Esophagus squamous epithelium (tissue), 5 donors: ENCODE results near the gene CTNNA3. TPM values are rescaled to one million over a fixed set of nuclear protein-coding genes. Genes with fewer than 3 reads are reported as not detected.
A peak's percentile ranks its signal among the peaks of the same experiment; 100 is the strongest.
"Not testable (repeated sequence)": the region's sequence is repeated elsewhere in the genome, so short reads cannot be mapped to it uniquely, and the experiment has no call there.

Experiments used
- DNase-seq: peaks from one replicate; lab custom pipeline; 2025; lab: John Stamatoyannopoulos, UW
- H3K27ac ChIP-seq, 4 donors: fragments of 200-600 bp; sonication (generic); one replicate each; pipeline ENCODE4 v1.5.1; 2016 to 2019; ENCODE audit warnings: mild to moderate bottlenecking in 1 of 4
- H3K27me3 ChIP-seq, 4 donors: fragments of 200-600 bp; sonication (generic); 1 replicate in 3 of 4; 2 replicates in 1 of 4; pipeline versions ENCODE4 v1.5.1 to v1.6.0; 2017 to 2021; ENCODE audit warnings: antibody characterized with exemption in 1 of 4
- H3K36me3 ChIP-seq, 3 donors: fragments of 200-600 bp; sonication (generic); one replicate each; pipeline ENCODE4 v1.5.1; 2016 to 2019
- H3K4me1 ChIP-seq, 3 donors: fragments of 200-600 bp; sonication (generic); one replicate each; pipeline ENCODE4 v1.5.1; 2017 to 2019
- H3K4me3 ChIP-seq, 4 donors: fragments of 200-600 bp; sonication (generic); 1 replicate in 3 of 4; 2 replicates in 1 of 4; pipeline ENCODE4 v1.5.1; 2016 to 2019; ENCODE audit warnings: mild to moderate bottlenecking in 2 of 4, moderate library complexity in 1 of 4
- H3K9me3 ChIP-seq, 3 donors: fragments of 200-600 bp; sonication (generic); one replicate each; pipeline ENCODE4 v1.5.1; 2016 to 2019
- CTCF ChIP-seq, 6 experiments: fragments of 450-650 bp in 4 of 6; fragments of 200-600 bp in 2 of 6; sonication (generic) in 2 of 6; IDR thresholded peaks; one replicate each; pipeline ENCODE4 v1.5.1; 2016 to 2019; ENCODE audit warnings: antibody characterized with exemption in 6 of 6, mild to moderate bottlenecking in 4 of 6, moderate library complexity in 4 of 6
- POLR2A ChIP-seq, 4 donors: fragments of 450-650 bp; IDR thresholded peaks; one replicate each; pipeline ENCODE4 v1.6.1; 2017; ENCODE audit warnings: antibody characterized with exemption in 4 of 4, mild to moderate bottlenecking in 4 of 4, moderate library complexity in 3 of 4
- WGBS, 2 donors: methylation state at CpG; one replicate each; pipeline ENCODE4 v1.1.5; 2018; 5-methylcytosine and 5-hydroxymethylcytosine counted together
- intact Hi-C: fragments of 100-400 bp; cut with DNase I; formaldehyde crosslinking; loops from one replicate; pipeline ENCODE4 v1.15.0; 2022
- total RNA-seq, 4 donors: library from RNA; depleted of rRNA; stranded (reverse); fragments of >200 nt; gene quantifications; one replicate each; pipeline ENCODE4 v1.1.0, GENCODE V29; 2016
- donor health status: DM: yes; HTN: yes; CAD: no.

CTNNA3 gene
- total RNA-seq, 4 donors from 2014 or later, result 0.29 to 1.9 (median 0.61) TPM; not detected in 1

- Histone ChIP-seq H3K36me3 (no peaks in the 10 kb centered on the region), H3K9me3 (no peaks in the 10 kb centered on the region), H3K4me3 (peak overlapping the region in 2 of 4 donors; percentile 8 to 46), H3K4me1 (peaks cover 0 to 6% (median 4%) of the 10 kb centered on the region in 3 donors), H3K27me3 (no peaks in the 10 kb centered on the region), H3K27ac (no peak overlapping the region)
- no peak for DNase-seq
- 30 to 36% methylated on average over 5 of the region's 5 CpGs for WGBS, 2 donors
- TF ChIP-seq POLR2A (IDR thresholded peaks at IDR 0.05) (no peak), CTCF (IDR thresholded peaks at IDR 0.05) (no peak)
- intact Hi-C loops, result loop anchor here (5.0 kb wide), 1 partner anchor 87 kb away; no protein-coding TSS in a partner anchor
Observed at GRCh38 chr10:67695555-67695954, 440 bp downstream of the CTNNA3 start.

GRCh38 chr10:67691861-67692260 lies 4.1 kb downstream of the CTNNA3 start:
- H3K36me3 ChIP-seq, H3K9me3 ChIP-seq, intact Hi-C loops, DNase-seq, H3K4me1 ChIP-seq, H3K27me3 ChIP-seq, H3K4me3 ChIP-seq, H3K27ac ChIP-seq: not testable (repeated sequence)
- WGBS, 2 donors, result no CpG with 5 or more reads among the region's 25 CpGs

- H3K4me3 ChIP-seq, DNase-seq, H3K27me3 ChIP-seq, H3K4me1 ChIP-seq, H3K9me3 ChIP-seq, H3K27ac ChIP-seq, intact Hi-C loops, H3K36me3 ChIP-seq: not testable (repeated sequence)
- 94 to 96% methylated on average over 7 of the region's 7 CpGs for WGBS, 2 donors
Observed at GRCh38 chr10:67690540-67690939, 5.5 kb downstream of the CTNNA3 start.

GRCh38 chr10:67684140-67684539 lies 11.9 kb downstream of the CTNNA3 start:
- intact Hi-C loops, H3K4me1 ChIP-seq, DNase-seq, H3K36me3 ChIP-seq, H3K27ac ChIP-seq, H3K4me3 ChIP-seq, H3K27me3 ChIP-seq: not testable (repeated sequence)
- WGBS, 2 donors, result 86 to 95% methylated on average over 6 to 7 of the region's 8 CpGs
- H3K9me3 ChIP-seq, result peaks cover 0 to 27% (median 15%) of the 10 kb centered on the region in 3 donors

GRCh38 chr10:67678335-67678974 lies 17.5 kb downstream of the CTNNA3 start:
- no peak for DNase-seq
- no peaks in the 10 kb centered on the region for H3K36me3 ChIP-seq
- H3K9me3 ChIP-seq, result peaks cover 0 to 6% (median 0%) of the 10 kb centered on the region in 3 donors
- no peak overlapping the region for H3K4me3 ChIP-seq
- no peak for TF ChIP-seq CTCF (IDR thresholded peaks at IDR 0.05)
- no peak for TF ChIP-seq POLR2A (IDR thresholded peaks at IDR 0.05)
- peaks cover 0 to 6% (median 0%) of the 10 kb centered on the region in 4 donors for H3K27me3 ChIP-seq
- no peaks in the 10 kb centered on the region for H3K4me1 ChIP-seq
- WGBS, 2 donors, result 38 to 62% methylated on average over 1 of the region's 1 CpG
- intact Hi-C loops, result no loop called here
- H3K27ac ChIP-seq, result no peak overlapping the region

- TF ChIP-seq CTCF (IDR thresholded peaks at IDR 0.05), result no peak
- no peak for TF ChIP-seq POLR2A (IDR thresholded peaks at IDR 0.05)
- intact Hi-C loops, result no loop called here
- H3K27me3 ChIP-seq, result peaks cover 0 to 6% (median 0%) of the 10 kb centered on the region in 4 donors
Observed at GRCh38 chr10:67676208-67676825, 19.7 kb downstream of the CTNNA3 start.

More at GRCh38 chr10:67676208-67676825, 19.7 kb downstream of the CTNNA3 start:
- H3K4me1 ChIP-seq, result no peaks in the 10 kb centered on the region
- no peak overlapping the region for H3K27ac ChIP-seq
- H3K36me3 ChIP-seq, result no peaks in the 10 kb centered on the region
- H3K4me3 ChIP-seq, result no peak overlapping the region
- DNase-seq, result no peak
- 65 to 72% methylated on average over 2 of the region's 2 CpGs for WGBS, 2 donors
- no peaks in the 10 kb centered on the region for H3K9me3 ChIP-seq
